PC-3 (cell line): ENCODE measurements around the gene DPF3. TPM values are rescaled to one million over a fixed set of nuclear protein-coding genes. Genes with fewer than 3 reads are reported as not detected.
A peak's percentile ranks its signal among the peaks of the same experiment; 100 is the strongest.

Source experiments
- ATAC-seq: fragments of 200-7000 bp; cut with Tn5 transposase; 2 replicates; pipeline ENCODE4 v1.9.1; 2020; ENCODE audit warnings: mild to moderate bottlenecking, moderate library complexity
- BruUV-seq: library from RNA; stranded (reverse); fragments of 400-500 nt; replicated peaks from 2 replicates; lab custom pipeline; 2021; lab: Mats Ljungman, UMichigan
- CTCF ChIA-PET: fragments of 300-600 bp; sonication (Branson Sonifier 250); formaldehyde crosslinking; loops from one replicate; lab custom pipeline; 2022; ENCODE audit warnings: antibody characterized with exemption; lab: Charles Lee
- POLR2A ChIA-PET: fragments of 300-600 bp; sonication (Branson Sonifier 250); formaldehyde crosslinking; loops from one replicate; lab custom pipeline; 2022; ENCODE audit warnings: antibody characterized with exemption; ENCODE audit not compliant: unreplicated experiment; lab: Charles Lee
- DNase-seq: peaks from one replicate; pipeline ENCODE4 v3.0.0-alpha.2; 2015
- H2AFZ ChIP-seq: fragments of 300-600 bp; sonication (generic); 2 replicates; pipeline ENCODE4 v1.6.0; 2016; ENCODE audit warnings: antibody characterized with exemption, low read length
- H3F3A ChIP-seq: fragments of 300-600 bp; sonication (generic); one replicate; pipeline ENCODE4 v1.6.0; 2017; ENCODE audit warnings: antibody characterized with exemption, low read length, control low read depth, mild to moderate bottlenecking; ENCODE audit not compliant: unreplicated experiment
- H3K27ac ChIP-seq: fragments of 300-600 bp; sonication (generic); 2 replicates; pipeline ENCODE4 v1.5.1; 2016; ENCODE audit warnings: mild to moderate bottlenecking, low read length
- H3K27me3 ChIP-seq: fragments of 300-600 bp; sonication (generic); 2 replicates; pipeline ENCODE4 v1.6.1; 2016; ENCODE audit warnings: low read length, mixed read lengths
- H3K36me3 ChIP-seq: fragments of 300-600 bp; sonication (generic); 2 replicates; pipeline ENCODE4 v1.6.1; 2016; ENCODE audit warnings: low read depth, mixed run types, low read length, mixed read lengths
- H3K4me1 ChIP-seq: fragments of 300-600 bp; sonication (generic); 2 replicates; pipeline ENCODE4 v1.5.1; 2016; ENCODE audit warnings: low read length; ENCODE audit not compliant: insufficient read depth
- H3K4me2 ChIP-seq: fragments of 300-600 bp; sonication (generic); 2 replicates; pipeline ENCODE4 v1.6.0; 2016; ENCODE audit warnings: low read length
- H3K4me3 ChIP-seq: fragments of 300-600 bp; sonication (generic); 2 replicates; pipeline ENCODE4 v1.5.1; 2016; ENCODE audit warnings: mild to moderate bottlenecking, low read length, mixed read lengths
- H3K79me2 ChIP-seq: fragments of 300-600 bp; sonication (generic); 2 replicates; pipeline ENCODE4 v1.6.1; 2017; ENCODE audit warnings: low read length, mixed read lengths
- H3K9ac ChIP-seq: fragments of 300-600 bp; sonication (generic); 2 replicates; pipeline ENCODE4 v1.6.0; 2016; ENCODE audit warnings: mild to moderate bottlenecking, low read length
- H3K9me2 ChIP-seq: fragments of 300-600 bp; sonication (generic); replicated peaks from 2 replicates; pipeline ENCODE4 v1.6.1; 2016; ENCODE audit warnings: mixed run types, low read length, mixed read lengths
- H3K9me3 ChIP-seq: fragments of 300-600 bp; sonication (generic); 2 replicates; pipeline ENCODE4 v1.6.1; 2016; ENCODE audit warnings: low read length, mixed read lengths
- H4K20me1 ChIP-seq: fragments of 300-600 bp; sonication (generic); 2 replicates; pipeline ENCODE4 v1.6.1; 2016; ENCODE audit warnings: low read length, mixed read lengths
- CTCF ChIP-seq: fragments of 300-600 bp; sonication (generic); conservative IDR thresholded peaks from 2 replicates; pipeline ENCODE4 v1.5.1; 2017; ENCODE audit warnings: antibody characterized with exemption, low read depth, mild to moderate bottlenecking, low read length
- EZH2 ChIP-seq: fragments of 300-600 bp; sonication (generic); IDR thresholded peaks from one replicate; pipeline ENCODE4 v1.6.1; 2017; ENCODE audit warnings: antibody characterized with exemption, mild to moderate bottlenecking, low read length; ENCODE audit not compliant: unreplicated experiment
- EZH2phosphoT487 ChIP-seq: fragments of 300-600 bp; sonication (generic); IDR thresholded peaks from 2 replicates; pipeline ENCODE4 v1.6.1; 2018; ENCODE audit warnings: mild to moderate bottlenecking, antibody characterized with exemption, low read length, borderline replicate concordance
- intact Hi-C: fragments of 100-400 bp; cut with micrococcal nuclease; formaldehyde crosslinking; loops from 2 replicates; pipeline ENCODE4 v1.9.0; 2023
- total RNA-seq: library from RNA; depleted of rRNA; stranded (reverse); fragments of >200 nt; gene quantifications from 2 replicates; pipeline ENCODE4 v1.2.3, GENCODE V29; 2014

DPF3 gene
- total RNA-seq, 1 experiment from 2014 or later, result 16.6 TPM

GRCh38 chr14:72856530-72857266 is 37.2 kb downstream of the DPF3 start:
- no peaks in the 10 kb centered on the region for H4K20me1 ChIP-seq
- H3K9ac ChIP-seq, result no peak overlapping the region
- no peaks in the 10 kb centered on the region for H3K9me2 ChIP-seq
- no peak overlapping the region for H3K4me3 ChIP-seq
- H3K9me3 ChIP-seq, result no peaks in the 10 kb centered on the region
- H2AFZ ChIP-seq, result no peak overlapping the region
- no TSS peak for BruUV-seq
- POLR2A ChIA-PET, result interaction anchor here (0.6 to 1.0 kb wide), 2 partner anchors 37 to 189 kb away, joined by 4 read pairs; partner anchors contain the start of gene DPF3
- peaks cover 16% of the 10 kb centered on the region for H3K4me1 ChIP-seq
- no peaks in the 10 kb centered on the region for H3K27me3 ChIP-seq
- DNase-seq (no peak), ATAC-seq (no peak)
- H3K36me3 ChIP-seq, result no peaks in the 10 kb centered on the region; the same call in 1 of the 2 replicates
- no peak overlapping the region for H3K4me2 ChIP-seq
- intact Hi-C loops, result loop anchor here (2.0 kb wide), 1 partner anchor 28 kb away; no protein-coding TSS in a partner anchor
- peaks cover 34% of the 10 kb centered on the region; the same call in 1 of the 2 replicates for H3K79me2 ChIP-seq
- TF ChIP-seq EZH2phosphoT487, result no peak
- TF ChIP-seq EZH2, result no peak
- TF ChIP-seq CTCF, result no peak
- CTCF ChIA-PET, result interaction anchor here (0.6 to 1.0 kb wide), 2 partner anchors 30 to 37 kb away, joined by 3 read pairs; partner anchors contain the start of gene DPF3
- no peaks in the 10 kb centered on the region for H3F3A ChIP-seq
- no peak overlapping the region for H3K27ac ChIP-seq

GRCh38 chr14:72855913-72856312 is 38.0 kb downstream of the DPF3 start:
- DNase-seq (peak; percentile 62), ATAC-seq (peak; percentile 88)
- ChIA-PET POLR2A (interaction anchor here (0.6 to 1.0 kb wide), 2 partner anchors 38 to 189 kb away, joined by 4 read pairs; partner anchors contain the start of gene DPF3), CTCF (interaction anchor here (1.0 kb wide), 1 partner anchor 38 kb away, joined by 3 read pairs; the partner anchor contains the start of gene DPF3)
- Histone ChIP-seq H2AFZ (no peak overlapping the region), H3K79me2 (peaks cover 34% of the 10 kb centered on the region; the same call in 1 of the 2 replicates), H3K9me3 (no peaks in the 10 kb centered on the region), H3K4me2 (no peak overlapping the region), H3K27ac (no peak overlapping the region), H3K9me2 (no peaks in the 10 kb centered on the region), H3K36me3 (no peaks in the 10 kb centered on the region; the same call in 1 of the 2 replicates), H3F3A (no peaks in the 10 kb centered on the region), H3K27me3 (no peaks in the 10 kb centered on the region), H4K20me1 (no peaks in the 10 kb centered on the region), H3K4me3 (no peak overlapping the region), H3K4me1 (peaks cover 16% of the 10 kb centered on the region), H3K9ac (no peak overlapping the region)
- intact Hi-C loops, result loop anchor here (2.0 kb wide), 1 partner anchor 29 kb away; no protein-coding TSS in a partner anchor
- BruUV-seq, result no TSS peak
- TF ChIP-seq EZH2 (no peak), EZH2phosphoT487 (no peak), CTCF (no peak)

- H3K4me2 ChIP-seq, result no peak overlapping the region
- H3F3A ChIP-seq, result no peaks in the 10 kb centered on the region
- peaks cover 16% of the 10 kb centered on the region for H3K4me1 ChIP-seq
- ATAC-seq (no peak), DNase-seq (no peak)
- ChIA-PET POLR2A (no interaction called here), CTCF (no interaction called here)
- H3K9me3 ChIP-seq, result no peaks in the 10 kb centered on the region
- 0 out of 2 replicates have a peak, but pooled peaks cover 15% of the 10 kb centered on the region for H3K79me2 ChIP-seq
- H3K4me3 ChIP-seq, result no peak overlapping the region
- no peaks in the 10 kb centered on the region for H3K27me3 ChIP-seq
- BruUV-seq, result no TSS peak
- no peak for TF ChIP-seq CTCF
- no peak for TF ChIP-seq EZH2phosphoT487
- intact Hi-C loops, result no loop called here
- no peak overlapping the region for H3K9ac ChIP-seq
- H3K9me2 ChIP-seq, result no peaks in the 10 kb centered on the region
- no peak overlapping the region for H3K27ac ChIP-seq
- no peaks in the 10 kb centered on the region for H4K20me1 ChIP-seq
- H3K36me3 ChIP-seq, result no peaks in the 10 kb centered on the region; the same call in 1 of the 2 replicates
- no peak overlapping the region for H2AFZ ChIP-seq
Observed at GRCh38 chr14:72852194-72852593, 41.7 kb downstream of the DPF3 start.
